Stimulated activated CD4-positive, alpha-beta T cell treated with anti-CD3 and anti-CD28 coated beads, Interleukin-1b, Interleukin-23, amount 100 ng/mL, for 1 hour (primary cell): Measurements from ENCODE around the gene ITGA11.
"Not testable (repeated sequence)": the region's sequence is repeated elsewhere in the genome, so short reads cannot be mapped to it uniquely, and the experiment has no call there.

Source experiments
- DNase-seq, 2 donors: peaks; one replicate each; pipeline ENCODE4 v3.0.0-alpha.2; 2020; ENCODE audit warnings: low read depth in 2 of 2

ITGA11 gene

GRCh38 chr15:68423359-68424296 lies 8.3 kb downstream of the ITGA11 start:
- DNase-seq: no peak

- not testable (repeated sequence) for DNase-seq
Measured at GRCh38 chr15:68422403-68423145, 9.4 kb downstream of the ITGA11 start.

- no peak for DNase-seq
Measured at GRCh38 chr15:68421798-68422402, 10.1 kb downstream of the ITGA11 start.

GRCh38 chr15:68421115-68421551 lies 10.8 kb downstream of the ITGA11 start:
- no peak for DNase-seq

GRCh38 chr15:68420186-68420684 lies 11.7 kb downstream of the ITGA11 start:
- DNase-seq: no peak

- no peak for DNase-seq
Measured at GRCh38 chr15:68419301-68420175, 12.4 kb downstream of the ITGA11 start.

GRCh38 chr15:68418611-68419161 lies 13.3 kb downstream of the ITGA11 start:
- no peak for DNase-seq

- DNase-seq: no peak
Measured at GRCh38 chr15:68417897-68418296, 14.1 kb downstream of the ITGA11 start.

- DNase-seq: no peak
Measured at GRCh38 chr15:68417051-68417450, 14.9 kb downstream of the ITGA11 start.

GRCh38 chr15:68416158-68416535 lies 15.8 kb downstream of the ITGA11 start:
- no peak for DNase-seq

GRCh38 chr15:68415501-68416157 lies 16.3 kb downstream of the ITGA11 start:
- DNase-seq: no peak

- no peak for DNase-seq
Measured at GRCh38 chr15:68415061-68415460, 16.9 kb downstream of the ITGA11 start.

- no peak for DNase-seq
Measured at GRCh38 chr15:68414591-68414990, 17.4 kb downstream of the ITGA11 start.

GRCh38 chr15:68414206-68414555 lies 17.8 kb downstream of the ITGA11 start:
- no peak for DNase-seq

GRCh38 chr15:68413363-68414205 lies 18.4 kb downstream of the ITGA11 start:
- DNase-seq: no peak

GRCh38 chr15:68412218-68412617 lies 19.7 kb downstream of the ITGA11 start:
- no peak for DNase-seq

- DNase-seq: no peak
Measured at GRCh38 chr15:68411735-68412134, 20.2 kb downstream of the ITGA11 start.

- DNase-seq: no peak
Measured at GRCh38 chr15:68411343-68411675, 20.7 kb downstream of the ITGA11 start.

- DNase-seq: no peak
Measured at GRCh38 chr15:68410466-68411342, 21.3 kb downstream of the ITGA11 start.
